SH-SY5Y (cell line): Measurements from ENCODE around the gene CAMTA1.

Experiments used
- GATA2 ChIP-seq: IDR thresholded peaks from 2 replicates; pipeline ENCODE4 v1.6.1; 2011; ENCODE audit warnings: mild to moderate bottlenecking, low read depth, low read length
- GATA3 ChIP-seq: IDR thresholded peaks from 2 replicates; pipeline ENCODE4 v1.6.1; 2011; ENCODE audit warnings: low read depth, mild to moderate bottlenecking, low read length, moderate library complexity

The CAMTA1 gene

GRCh38 chr1:7009741-7010525 is 224.7 kb downstream of the CAMTA1 start:
- TF ChIP-seq GATA2: no peak
- no peak for TF ChIP-seq GATA3

GRCh38 chr1:7010534-7011200 is 225.4 kb downstream of the CAMTA1 start:
- TF ChIP-seq GATA2: no peak
- no peak for TF ChIP-seq GATA3

- TF ChIP-seq GATA3 (no peak), GATA2 (no peak)
Observed at GRCh38 chr1:7011826-7012225, 226.6 kb downstream of the CAMTA1 start.

GRCh38 chr1:7012461-7012924 is 227.2 kb downstream of the CAMTA1 start:
- TF ChIP-seq GATA3: no peak
- no peak for TF ChIP-seq GATA2

- TF ChIP-seq GATA3 (no peak), GATA2 (no peak)
Observed at GRCh38 chr1:7013833-7014639, 228.8 kb downstream of the CAMTA1 start.

GRCh38 chr1:7014640-7014930 is 229.3 kb downstream of the CAMTA1 start:
- TF ChIP-seq GATA3: no peak
- no peak for TF ChIP-seq GATA2

- TF ChIP-seq GATA2 (no peak), GATA3 (no peak)
Observed at GRCh38 chr1:7015022-7015421, 229.8 kb downstream of the CAMTA1 start.

- no peak for TF ChIP-seq GATA3
Observed at GRCh38 chr1:7018351-7018750, 233.1 kb downstream of the CAMTA1 start.

GRCh38 chr1:7018826-7019225 is 233.6 kb downstream of the CAMTA1 start:
- no peak for TF ChIP-seq GATA3
- peak; percentile 44 for TF ChIP-seq GATA2

- no peak for TF ChIP-seq GATA3
- no peak for TF ChIP-seq GATA2
Observed at GRCh38 chr1:7019510-7019909, 234.3 kb downstream of the CAMTA1 start.

GRCh38 chr1:7022058-7022457 is 236.8 kb downstream of the CAMTA1 start:
- TF ChIP-seq GATA3: no peak
- TF ChIP-seq GATA2: no peak

- TF ChIP-seq GATA3: no peak
- TF ChIP-seq GATA2: no peak
Observed at GRCh38 chr1:7025013-7025412, 239.8 kb downstream of the CAMTA1 start.

- TF ChIP-seq GATA2 (no peak), GATA3 (no peak)
Observed at GRCh38 chr1:7026169-7026568, 240.9 kb downstream of the CAMTA1 start.

- no peak for TF ChIP-seq GATA3
- TF ChIP-seq GATA2: no peak
Observed at GRCh38 chr1:7032992-7033391, 247.7 kb downstream of the CAMTA1 start.

GRCh38 chr1:7036386-7036785 is 251.1 kb downstream of the CAMTA1 start:
- no peak for TF ChIP-seq GATA3
- TF ChIP-seq GATA2: no peak
